ENCODE results near the gene FSIP1. TPM values are rescaled to one million over a fixed set of nuclear protein-coding genes. Genes with fewer than 3 reads are reported as not detected.

The FSIP1 gene
- total RNA-seq, 1 donor from 2014 or later: 0.41 TPM

DNA sequence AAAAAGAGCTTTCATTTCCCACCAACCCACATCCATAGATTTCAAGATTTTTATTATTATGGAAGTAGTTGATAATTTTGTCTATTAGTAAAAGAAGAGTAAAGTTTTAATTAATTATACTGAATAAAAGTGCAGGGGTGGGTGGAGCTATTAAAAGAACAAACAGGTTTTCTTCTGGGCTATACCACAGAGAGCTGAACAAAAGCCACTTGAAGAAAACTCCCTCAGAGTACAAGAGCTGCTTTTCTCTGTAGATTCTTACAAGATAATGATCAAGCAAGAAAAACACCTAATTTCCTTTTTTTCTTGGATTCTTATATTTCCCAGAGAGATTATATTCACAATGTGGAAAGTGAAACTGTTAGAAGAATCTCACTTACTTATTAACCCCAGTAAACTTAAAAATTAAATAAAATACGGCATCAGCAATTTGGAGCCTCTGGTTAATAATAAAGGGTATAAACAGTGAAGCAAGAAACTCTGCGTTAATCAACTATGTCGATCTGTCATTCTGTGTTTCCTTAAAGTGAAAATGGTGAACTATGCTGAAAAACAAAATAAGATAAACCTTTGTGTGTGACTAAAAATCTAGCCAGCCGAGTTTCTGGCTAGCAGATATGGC is 116.9 kb downstream of the FSIP1 start:
- Mint-ChIP-seq H3K27ac (ENCODE audit: unreplicated experiment) (no peak overlapping the region), H3K36me3 (ENCODE audit: low read depth, unreplicated experiment) (no peaks in the 10 kb centered on the region), H3K4me1 (ENCODE audit: unreplicated experiment) (peaks cover 4% of the 10 kb centered on the region), H3K4me3 (ENCODE audit: unreplicated experiment) (no peak overlapping the region), H3K9me3 (ENCODE audit: unreplicated experiment) (no peaks in the 10 kb centered on the region), H3K27me3 (ENCODE audit: unreplicated experiment) (no peaks in the 10 kb centered on the region)
- TF ChIP-seq, protein P1, sequence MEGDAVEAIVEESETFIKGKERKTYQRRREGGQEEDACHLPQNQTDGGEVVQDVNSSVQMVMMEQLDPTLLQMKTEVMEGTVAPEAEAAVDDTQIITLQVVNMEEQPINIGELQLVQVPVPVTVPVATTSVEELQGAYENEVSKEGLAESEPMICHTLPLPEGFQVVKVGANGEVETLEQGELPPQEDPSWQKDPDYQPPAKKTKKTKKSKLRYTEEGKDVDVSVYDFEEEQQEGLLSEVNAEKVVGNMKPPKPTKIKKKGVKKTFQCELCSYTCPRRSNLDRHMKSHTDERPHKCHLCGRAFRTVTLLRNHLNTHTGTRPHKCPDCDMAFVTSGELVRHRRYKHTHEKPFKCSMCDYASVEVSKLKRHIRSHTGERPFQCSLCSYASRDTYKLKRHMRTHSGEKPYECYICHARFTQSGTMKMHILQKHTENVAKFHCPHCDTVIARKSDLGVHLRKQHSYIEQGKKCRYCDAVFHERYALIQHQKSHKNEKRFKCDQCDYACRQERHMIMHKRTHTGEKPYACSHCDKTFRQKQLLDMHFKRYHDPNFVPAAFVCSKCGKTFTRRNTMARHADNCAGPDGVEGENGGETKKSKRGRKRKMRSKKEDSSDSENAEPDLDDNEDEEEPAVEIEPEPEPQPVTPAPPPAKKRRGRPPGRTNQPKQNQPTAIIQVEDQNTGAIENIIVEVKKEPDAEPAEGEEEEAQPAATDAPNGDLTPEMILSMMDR (IDR thresholded peaks at IDR 0.05; ENCODE audit: unreplicated experiment): no peak
- no peak for DNase-seq (ENCODE audit: low spot score)

DNA sequence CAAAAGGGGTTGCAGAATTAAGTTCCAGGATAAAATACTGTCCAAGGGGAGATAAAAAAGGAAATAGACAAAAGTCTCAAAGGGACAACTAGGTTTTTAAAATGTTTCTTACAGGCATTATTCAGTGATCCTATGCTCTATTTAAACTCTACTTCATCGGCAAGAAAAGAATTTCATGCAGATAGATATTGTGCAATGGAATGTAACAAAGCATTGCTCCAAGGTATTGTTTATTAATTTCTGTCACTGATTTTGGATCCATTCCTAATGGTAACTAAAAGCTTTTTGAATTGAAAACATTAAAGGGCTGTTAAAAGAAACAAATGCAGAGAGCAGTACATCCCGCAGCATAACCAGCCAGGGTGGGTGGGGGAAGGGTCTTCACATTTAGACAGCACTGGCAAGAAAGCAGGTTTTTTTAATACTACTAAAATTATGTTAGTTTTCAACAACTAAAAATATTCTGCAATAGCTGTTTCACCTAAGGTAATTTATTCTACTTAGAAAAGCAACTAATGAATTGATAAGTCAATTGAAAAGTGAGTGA is 118.9 kb downstream of the FSIP1 start:
- no peak overlapping the region for H3K27ac Mint-ChIP-seq (ENCODE audit: unreplicated experiment)
- no peaks in the 10 kb centered on the region for H3K36me3 Mint-ChIP-seq (ENCODE audit: low read depth, unreplicated experiment)
- no peak overlapping the region for H3K4me3 Mint-ChIP-seq (ENCODE audit: unreplicated experiment)
- TF ChIP-seq, protein P1 (IDR thresholded peaks at IDR 0.05; ENCODE audit: unreplicated experiment): no peak
- H3K4me1 Mint-ChIP-seq (ENCODE audit: unreplicated experiment): peaks cover 4% of the 10 kb centered on the region
- no peak for DNase-seq (ENCODE audit: low spot score)
- H3K9me3 Mint-ChIP-seq (ENCODE audit: unreplicated experiment): no peaks in the 10 kb centered on the region
- no peaks in the 10 kb centered on the region for H3K27me3 Mint-ChIP-seq (ENCODE audit: unreplicated experiment)

DNA sequence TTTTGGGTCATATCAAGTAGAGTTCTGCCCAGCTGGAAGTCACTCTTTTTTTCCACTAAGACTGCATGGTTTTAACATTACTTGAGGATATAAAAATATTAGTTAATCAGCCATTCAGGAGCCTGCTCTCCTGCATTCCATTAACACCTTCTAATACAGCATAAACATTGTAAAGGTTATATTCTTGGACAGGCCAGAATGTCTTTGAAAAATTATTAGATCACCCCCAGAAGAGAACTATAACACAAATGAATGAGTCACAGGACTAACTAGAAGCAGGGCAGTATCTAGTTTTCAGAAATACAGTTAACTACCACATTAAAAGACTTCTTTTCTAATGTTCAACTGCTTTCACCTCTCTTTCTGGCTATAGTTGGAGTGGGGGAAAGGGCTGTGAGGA is 120.9 kb downstream of the FSIP1 start:
- no peak for DNase-seq (ENCODE audit: low spot score)
- no peaks in the 10 kb centered on the region for H3K36me3 Mint-ChIP-seq (ENCODE audit: low read depth, unreplicated experiment)
- no peaks in the 10 kb centered on the region for H3K9me3 Mint-ChIP-seq (ENCODE audit: unreplicated experiment)
- TF ChIP-seq, protein P1 (IDR thresholded peaks at IDR 0.05; ENCODE audit: unreplicated experiment): no peak
- H3K27ac Mint-ChIP-seq (ENCODE audit: unreplicated experiment): no peak overlapping the region
- H3K4me1 Mint-ChIP-seq (ENCODE audit: unreplicated experiment): no peaks in the 10 kb centered on the region
- H3K4me3 Mint-ChIP-seq (ENCODE audit: unreplicated experiment): no peak overlapping the region
- H3K27me3 Mint-ChIP-seq (ENCODE audit: unreplicated experiment): no peaks in the 10 kb centered on the region

DNA sequence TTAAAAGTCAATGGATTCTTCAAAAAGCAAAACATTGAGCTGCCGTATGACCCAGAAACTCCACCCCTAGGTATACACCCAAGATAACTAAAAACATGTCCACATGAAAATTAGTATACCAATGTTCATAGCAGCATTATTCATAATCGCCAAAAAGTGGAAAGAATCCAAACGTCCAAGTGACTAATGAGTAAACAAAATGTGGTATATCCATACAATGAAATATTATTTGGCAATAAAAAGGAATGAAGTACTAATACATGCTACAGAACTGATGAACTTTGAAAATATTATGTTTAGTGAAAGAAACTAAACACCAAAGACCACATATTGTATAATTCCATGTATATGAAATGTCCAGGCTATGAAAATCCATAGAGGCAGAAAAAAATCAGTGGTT is 123.9 kb downstream of the FSIP1 start:
- DNase-seq (ENCODE audit: low spot score): no peak
- H3K9me3 Mint-ChIP-seq (ENCODE audit: unreplicated experiment): no peaks in the 10 kb centered on the region
- no peaks in the 10 kb centered on the region for H3K4me1 Mint-ChIP-seq (ENCODE audit: unreplicated experiment)
- no peaks in the 10 kb centered on the region for H3K36me3 Mint-ChIP-seq (ENCODE audit: low read depth, unreplicated experiment)
- no peak overlapping the region for H3K4me3 Mint-ChIP-seq (ENCODE audit: unreplicated experiment)
- TF ChIP-seq, protein P1 (IDR thresholded peaks at IDR 0.05; ENCODE audit: unreplicated experiment): no peak
- H3K27ac Mint-ChIP-seq (ENCODE audit: unreplicated experiment): no peak overlapping the region
- H3K27me3 Mint-ChIP-seq (ENCODE audit: unreplicated experiment): no peaks in the 10 kb centered on the region

DNA sequence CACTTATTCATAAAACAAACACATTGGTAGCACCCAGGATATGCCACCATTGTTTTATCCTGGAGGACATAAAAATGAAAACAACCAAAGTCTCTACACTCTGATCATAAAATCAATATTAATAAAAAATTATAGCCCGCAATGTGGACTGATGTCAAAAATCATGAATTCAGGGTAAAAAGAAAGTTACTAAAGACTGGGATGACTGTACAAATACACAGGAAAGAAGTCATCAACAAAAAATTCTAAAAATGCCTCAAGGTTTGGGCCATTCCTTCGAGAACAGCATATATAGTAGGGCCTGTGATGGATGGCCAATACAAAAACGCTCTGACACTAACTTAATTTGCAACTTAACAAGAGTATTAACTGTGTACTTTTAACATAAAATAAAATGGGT is 125.0 kb downstream of the FSIP1 start:
- DNase-seq (ENCODE audit: low spot score): no peak
- no peaks in the 10 kb centered on the region for H3K4me1 Mint-ChIP-seq (ENCODE audit: unreplicated experiment)
- H3K4me3 Mint-ChIP-seq (ENCODE audit: unreplicated experiment): no peak overlapping the region
- H3K9me3 Mint-ChIP-seq (ENCODE audit: unreplicated experiment): no peaks in the 10 kb centered on the region
- TF ChIP-seq, protein P1 (IDR thresholded peaks at IDR 0.05; ENCODE audit: unreplicated experiment): no peak
- no peaks in the 10 kb centered on the region for H3K36me3 Mint-ChIP-seq (ENCODE audit: low read depth, unreplicated experiment)
- no peak overlapping the region for H3K27ac Mint-ChIP-seq (ENCODE audit: unreplicated experiment)
- no peaks in the 10 kb centered on the region for H3K27me3 Mint-ChIP-seq (ENCODE audit: unreplicated experiment)
